Neuronal stem cell (in vitro differentiated cells): ENCODE results near the gene SNX32.
"Not testable (repeated sequence)": the region's sequence is repeated elsewhere in the genome, so short reads cannot be mapped to it uniquely, and the experiment has no call there.

Experiments used
- DNase-seq: peaks from one replicate; pipeline ENCODE4 v3.0.0-alpha.2; 2013; ENCODE audit warnings: low spot score
- H2AFZ ChIP-seq: one replicate; pipeline ENCODE4 v1.6.1; 2013; ENCODE audit warnings: mild to moderate bottlenecking, low read length, inconsistent platforms
- H2AK5ac ChIP-seq: 2 replicates; pipeline ENCODE4 v1.6.1; 2013; ENCODE audit warnings: low read depth, mild to moderate bottlenecking, inconsistent platforms, low read length, moderate library complexity, mixed read lengths
- H2BK120ac ChIP-seq: 2 replicates; pipeline ENCODE4 v1.6.1; 2013; ENCODE audit warnings: low read depth, mild to moderate bottlenecking, inconsistent platforms, low read length, moderate library complexity, mixed read lengths
- H2BK12ac ChIP-seq: one replicate; pipeline ENCODE4 v1.6.1; 2013; ENCODE audit warnings: low read length, inconsistent platforms
- H2BK15ac ChIP-seq: 2 replicates; pipeline ENCODE4 v1.6.1; 2013; ENCODE audit warnings: mild to moderate bottlenecking, low read length, inconsistent platforms, mixed read lengths
- H2BK5ac ChIP-seq: one replicate; pipeline ENCODE4 v1.6.1; 2013; ENCODE audit warnings: inconsistent platforms, mild to moderate bottlenecking, low read length, moderate library complexity
- H3K14ac ChIP-seq: one replicate; pipeline ENCODE4 v1.6.1; 2013; ENCODE audit warnings: low read length, inconsistent platforms
- H3K18ac ChIP-seq: 2 replicates; pipeline ENCODE4 v1.6.1; 2013; ENCODE audit warnings: low read length, inconsistent platforms
- H3K23ac ChIP-seq: 2 replicates; pipeline ENCODE4 v1.6.1; 2013; ENCODE audit warnings: low read depth, mild to moderate bottlenecking, mixed read lengths, low read length, inconsistent platforms; ENCODE audit not compliant: poor library complexity
- H3K27ac ChIP-seq: replicated peaks from 3 replicates; pipeline ENCODE4 v1.5.1; 2013; ENCODE audit warnings: low read length, inconsistent platforms
- H3K27me3 ChIP-seq, 3 experiments: 2 replicates each; pipeline ENCODE4 v1.6.1; 2013; ENCODE audit warnings: low read length in 3 of 3, mild to moderate bottlenecking in 2 of 3, inconsistent platforms in 1 of 3, low read depth in 1 of 3, mixed read lengths in 1 of 3, moderate library complexity in 1 of 3; ENCODE audit not compliant: control insufficient read depth in 3 of 3, insufficient read depth in 3 of 3
- H3K36me3 ChIP-seq, 2 donors: replicated peaks in 1 of 2; 2 replicates each; pipeline ENCODE4 v1.6.1; 2013; ENCODE audit warnings: low read length in 2 of 2; ENCODE audit not compliant: control insufficient read depth in 2 of 2, insufficient read depth in 2 of 2
- H3K4ac ChIP-seq: 2 replicates; pipeline ENCODE4 v1.6.1; 2013; ENCODE audit warnings: inconsistent platforms, mild to moderate bottlenecking, low read length, moderate library complexity
- H3K4me1 ChIP-seq, 2 donors: 1 replicate in 1 of 2; 2 replicates in 1 of 2; pipeline ENCODE4 v1.6.1; 2013; ENCODE audit warnings: low read length in 2 of 2, low read depth in 1 of 2; ENCODE audit not compliant: control insufficient read depth in 2 of 2, insufficient read depth in 1 of 2
- H3K4me2 ChIP-seq: one replicate; pipeline ENCODE4 v1.6.1; 2013; ENCODE audit warnings: mild to moderate bottlenecking, low read length, inconsistent platforms; ENCODE audit not compliant: insufficient read depth, poor library complexity, severe bottlenecking
- H3K4me3 ChIP-seq, 2 donors: 2 replicates each; pipeline ENCODE4 v1.5.1; 2013; ENCODE audit warnings: low read length in 2 of 2, mild to moderate bottlenecking in 2 of 2, inconsistent platforms in 1 of 2, moderate library complexity in 1 of 2
- H3K79me1 ChIP-seq: one replicate; pipeline ENCODE4 v1.6.1; 2013; ENCODE audit warnings: low read depth, mild to moderate bottlenecking, inconsistent platforms, low read length, moderate library complexity
- H3K9ac ChIP-seq: one replicate; pipeline ENCODE4 v1.6.1; 2013; ENCODE audit warnings: mild to moderate bottlenecking, low read depth, low read length, inconsistent platforms; ENCODE audit not compliant: poor library complexity
- H3K9me3 ChIP-seq, 2 donors: replicated peaks in 1 of 2; 2 replicates each; pipeline versions ENCODE3 to v1.6.1; 2013; ENCODE audit warnings: low read length in 2 of 2, mild to moderate bottlenecking in 2 of 2, inconsistent platforms in 1 of 2, low read depth in 1 of 2, mixed read lengths in 1 of 2, moderate library complexity in 1 of 2; ENCODE audit not compliant: control insufficient read depth in 2 of 2, insufficient read depth in 1 of 2
- H4K8ac ChIP-seq: one replicate; pipeline ENCODE4 v1.6.1; 2013; ENCODE audit warnings: low read depth, mild to moderate bottlenecking, inconsistent platforms, low read length, moderate library complexity
- H4K91ac ChIP-seq: one replicate; pipeline ENCODE4 v1.6.1; 2013; ENCODE audit warnings: low read length, low read depth, mild to moderate bottlenecking, inconsistent platforms; ENCODE audit not compliant: poor library complexity
- WGBS, 2 donors: extraction: QIAGEN DNeasy Blood & Tissue Kit; methylation state at CpG; one replicate each; pipeline ENCODE4 v1.1.7; 2013; ENCODE audit warnings: missing lambda C conversion rate in 2 of 2, mixed read lengths in 1 of 2; ENCODE audit not compliant: insufficient read length in 2 of 2, insufficient replicate concordance in 1 of 2; ENCODE audit errors: extremely low coverage in 2 of 2; 5-methylcytosine and 5-hydroxymethylcytosine counted together

The SNX32 gene

DNA sequence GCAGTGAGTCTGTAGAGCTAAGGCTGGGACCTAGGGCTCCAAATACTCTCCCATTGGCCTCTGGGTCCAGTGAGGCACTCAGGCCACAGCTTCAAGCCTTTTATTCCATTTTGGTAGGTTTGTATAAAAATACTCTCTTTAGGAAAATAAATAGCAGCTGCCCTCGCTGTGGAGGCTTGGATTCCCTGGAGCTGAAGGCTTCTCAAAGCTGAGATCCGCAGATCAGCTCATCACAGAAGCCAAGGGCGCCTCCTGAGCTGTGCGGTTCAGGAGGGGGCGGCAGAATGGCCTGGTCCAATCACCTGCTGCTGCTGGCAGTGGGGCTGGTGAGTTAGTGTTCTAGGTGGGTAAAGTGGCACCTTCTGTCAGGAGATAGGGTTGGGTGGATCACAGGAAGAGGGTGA lies 58.4 kb downstream of the SNX32 start:
- no CpG with 5 or more reads among the region's 5 CpGs for WGBS, 2 donors
- Histone ChIP-seq H3K23ac (peak overlapping the region; percentile 10), H2AFZ (peak overlapping the region; percentile 90), H3K4me1 (peaks cover 24% of the 10 kb centered on the region in 2 donors), H3K4me2 (peak overlapping the region; percentile 100), H3K27me3 (peaks cover 0 to 15% (median 0%) of the 10 kb centered on the region in 3 experiments), H3K4me3 (peak overlapping the region; percentile 57 to 86)
- not testable (repeated sequence) for H3K9me3 ChIP-seq, H3K27ac ChIP-seq, H2BK5ac ChIP-seq, H3K14ac ChIP-seq, H3K79me1 ChIP-seq, H2BK12ac ChIP-seq, H2BK120ac ChIP-seq, H3K9ac ChIP-seq, H2AK5ac ChIP-seq, H4K8ac ChIP-seq, H3K18ac ChIP-seq, H3K4ac ChIP-seq, H4K91ac ChIP-seq, H2BK15ac ChIP-seq, H3K36me3 ChIP-seq, DNase-seq

DNA sequence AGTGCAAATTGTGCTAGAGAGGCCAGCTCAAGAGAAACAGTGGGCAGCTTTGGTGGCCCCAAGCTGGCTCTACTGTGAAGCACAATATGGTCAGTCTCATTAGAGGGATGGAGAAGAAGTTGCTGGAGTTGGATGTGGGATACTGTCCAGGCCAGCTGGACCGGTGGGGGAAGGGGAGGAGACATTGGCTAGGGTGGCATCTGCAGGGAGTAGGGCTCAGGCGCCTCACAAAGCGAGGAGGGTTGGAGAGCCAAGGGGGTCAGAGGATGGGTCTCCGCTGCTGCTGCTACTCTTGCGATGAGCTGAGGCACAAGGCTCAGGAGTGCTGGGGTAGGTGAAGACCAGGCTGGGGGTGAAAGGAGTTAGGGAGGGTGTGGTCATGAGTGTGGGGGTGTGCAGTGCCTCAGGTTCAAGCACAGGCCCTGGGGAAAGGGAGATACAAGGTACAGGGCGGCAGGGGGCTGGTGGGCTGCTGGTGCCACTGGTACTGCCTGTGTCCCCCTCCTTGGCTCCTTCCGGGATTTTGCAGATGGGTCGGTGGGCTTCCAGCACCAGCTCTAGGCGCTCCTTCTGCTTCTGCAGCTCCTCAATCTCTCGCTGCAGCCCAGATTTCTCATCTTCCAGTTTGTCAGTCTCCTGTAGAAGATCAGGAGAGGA lies 59.0 kb downstream of the SNX32 start:
- Histone ChIP-seq H2AFZ (no peak overlapping the region), H3K36me3 (no peaks in the 10 kb centered on the region), H3K4ac (no peak overlapping the region), H3K27me3 (peaks cover 0 to 17% (median 0%) of the 10 kb centered on the region in 3 experiments), H3K18ac (no peak overlapping the region), H3K4me2 (no peak overlapping the region), H3K4me1 (peaks cover 19 to 20% of the 10 kb centered on the region in 2 donors), H3K23ac (no peak overlapping the region), H4K91ac (no peak overlapping the region), H2BK120ac (peak overlapping the region; percentile 27), H2AK5ac (peak overlapping the region; percentile 25), H3K27ac (no peak overlapping the region), H3K14ac (no peak overlapping the region), H2BK5ac (no peak overlapping the region), H3K79me1 (no peaks in the 10 kb centered on the region), H3K4me3 (no peak overlapping the region), H3K9ac (no peak overlapping the region), H4K8ac (no peak overlapping the region), H3K9me3 (no peaks in the 10 kb centered on the region), H2BK15ac (no peak overlapping the region), H2BK12ac (no peak overlapping the region)
- DNase-seq = no peak
- no CpG with 5 or more reads among the region's 10 CpGs for WGBS, 2 donors

DNA sequence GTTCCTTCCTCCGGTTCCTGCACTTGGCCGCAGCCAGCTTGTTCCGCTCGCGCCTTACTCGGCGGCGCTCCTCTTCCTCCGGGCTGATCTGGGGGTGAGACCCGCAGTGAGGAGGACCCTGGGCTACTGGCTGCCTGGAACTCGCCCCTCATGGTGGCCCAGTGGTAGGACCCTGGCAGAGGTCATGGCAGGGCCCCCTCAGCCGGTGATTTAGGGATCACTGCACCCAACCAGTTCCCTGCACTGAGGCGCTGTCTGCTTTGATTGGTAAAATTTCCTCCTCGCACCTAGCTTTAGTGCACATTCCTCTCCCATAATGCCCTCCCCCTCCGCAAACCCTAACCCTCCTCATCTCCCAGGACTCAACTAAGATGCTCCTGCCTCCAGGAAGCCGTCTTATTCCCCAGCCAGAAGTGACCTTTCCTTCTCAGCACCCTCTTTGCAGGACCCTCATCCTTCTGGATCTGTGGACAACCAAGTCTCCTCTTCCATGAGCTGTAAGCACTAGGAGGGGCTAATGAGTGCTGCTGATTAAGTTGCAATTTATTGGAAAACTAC lies 60.4 kb downstream of the SNX32 start:
- Histone ChIP-seq H3K9me3 (no peaks in the 10 kb centered on the region), H3K36me3 (no peaks in the 10 kb centered on the region), H3K23ac (no peak overlapping the region), H4K91ac (no peak overlapping the region), H2BK5ac (no peak overlapping the region), H3K18ac (no peak overlapping the region), H3K4me3 (no peak overlapping the region), H3K27ac (no peak overlapping the region), H3K14ac (no peak overlapping the region), H3K27me3 (peaks cover 2 to 25% (median 2%) of the 10 kb centered on the region in 3 experiments), H3K9ac (no peak overlapping the region), H2BK12ac (no peak overlapping the region), H4K8ac (no peak overlapping the region), H2BK120ac (no peak overlapping the region), H3K79me1 (no peaks in the 10 kb centered on the region), H3K4me1 (peaks cover 16 to 20% of the 10 kb centered on the region in 2 donors), H3K4me2 (no peak overlapping the region), H2AFZ (no peak overlapping the region), H2BK15ac (no peak overlapping the region), H2AK5ac (no peak overlapping the region), H3K4ac (no peak overlapping the region)
- no CpG with 5 or more reads among the region's 16 CpGs for WGBS, 2 donors
- no peak for DNase-seq

DNA sequence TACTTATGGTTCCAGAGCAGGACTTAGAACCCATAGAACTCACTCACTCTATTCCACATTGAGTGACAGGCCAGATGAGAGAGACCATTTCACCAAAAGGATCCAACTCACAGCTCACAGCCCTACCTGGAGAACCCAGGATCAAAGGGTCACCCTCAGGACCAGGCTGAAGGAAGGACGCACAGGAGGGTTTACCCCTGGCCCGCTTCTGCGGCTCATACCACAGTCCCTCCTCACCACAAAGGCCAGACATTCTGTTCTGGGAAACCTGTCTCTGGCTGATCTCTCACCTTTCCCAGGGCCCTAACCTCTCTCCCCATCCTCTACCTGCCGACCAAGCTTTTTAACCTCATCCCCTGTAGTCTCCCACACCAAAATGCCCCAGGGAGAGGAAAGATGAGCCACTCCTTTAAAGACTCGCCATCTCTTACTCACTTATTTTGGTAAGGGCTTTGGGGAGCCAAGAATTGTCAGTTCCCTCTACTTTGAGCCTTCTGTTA lies 61.8 kb downstream of the SNX32 start:
- H3K4me2 ChIP-seq = no peak overlapping the region
- H3K9ac ChIP-seq = no peak overlapping the region
- no peak overlapping the region for H2AFZ ChIP-seq
- H3K18ac ChIP-seq = no peak overlapping the region
- H2AK5ac ChIP-seq = peak overlapping the region; percentile 18
- H3K23ac ChIP-seq = no peak overlapping the region
- H3K4ac ChIP-seq = no peak overlapping the region
- no peak overlapping the region for H4K8ac ChIP-seq
- no peak overlapping the region for H3K27ac ChIP-seq
- H2BK15ac ChIP-seq = no peak overlapping the region
- peaks cover 12 to 29% (median 14%) of the 10 kb centered on the region in 3 experiments for H3K27me3 ChIP-seq
- no peak overlapping the region for H2BK12ac ChIP-seq
- H2BK120ac ChIP-seq = no peak overlapping the region
- H3K79me1 ChIP-seq = no peaks in the 10 kb centered on the region
- H4K91ac ChIP-seq = no peak overlapping the region
- H3K9me3 ChIP-seq = peaks cover 0 to 2% of the 10 kb centered on the region in 2 donors
- DNase-seq = no peak
- H3K4me1 ChIP-seq = peaks cover 14 to 15% of the 10 kb centered on the region in 2 donors
- no peak overlapping the region for H3K14ac ChIP-seq
- no peaks in the 10 kb centered on the region for H3K36me3 ChIP-seq
- no peak overlapping the region for H3K4me3 ChIP-seq
- no peak overlapping the region for H2BK5ac ChIP-seq
- no CpG with 5 or more reads among the region's 5 CpGs for WGBS, 2 donors
